ENCODE measurements around the gene NSUN7.

NSUN7 gene

DNA sequence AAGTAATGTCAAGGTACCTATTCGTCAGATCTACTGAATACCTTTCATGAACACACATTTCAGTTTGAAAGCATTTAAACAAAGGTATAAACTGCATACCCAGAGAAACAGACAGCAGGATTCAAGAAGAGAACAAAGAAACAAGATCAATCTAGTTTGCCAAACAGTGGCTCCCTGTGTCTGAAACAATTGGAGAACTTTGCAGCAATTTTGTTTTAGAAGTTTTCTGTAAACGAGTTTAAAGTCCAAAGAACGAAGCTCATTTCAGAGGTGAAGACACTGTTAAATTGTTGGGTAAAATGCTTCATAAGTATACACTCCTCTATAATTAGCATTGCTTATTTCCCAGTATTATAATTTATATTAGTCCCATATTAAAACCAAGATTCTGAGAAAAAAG lies 21.4 kb upstream of the NSUN7 start:
- H3K36me3 ChIP-seq (ENCODE audit: insufficient read depth, low read length): no peaks in the 10 kb centered on the region
- H3K4me1 ChIP-seq (ENCODE audit: insufficient read depth, low read length): peaks cover 5% of the 10 kb centered on the region; the same call in 1 of the 2 replicates
- no peak overlapping the region for H3K9ac ChIP-seq (ENCODE audit: low read depth, low read length)
- no peaks in the 10 kb centered on the region for H3K9me3 ChIP-seq (ENCODE audit: control insufficient read depth, insufficient read depth, low read length)

DNA sequence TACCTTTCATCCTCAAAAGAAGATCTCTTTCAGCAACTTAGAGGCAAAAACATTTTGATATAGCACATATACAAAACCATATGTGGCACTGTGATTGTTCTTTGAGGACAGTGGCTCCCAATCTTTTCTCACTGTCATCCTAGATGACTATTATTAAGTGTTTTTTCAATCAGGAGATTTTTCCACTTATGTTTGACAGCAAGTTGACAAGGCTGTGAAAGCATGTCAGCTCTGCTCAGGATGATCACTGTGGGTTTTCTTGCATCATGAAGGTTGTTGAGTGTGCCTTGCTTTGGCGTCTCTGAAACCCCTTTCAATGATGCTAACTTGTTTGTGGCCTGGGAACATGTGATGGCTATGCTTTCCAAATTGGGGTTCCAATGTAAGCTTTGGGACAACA lies 20.2 kb upstream of the NSUN7 start:
- H3K4me1 ChIP-seq (ENCODE audit: insufficient read depth, low read length): peaks cover 5% of the 10 kb centered on the region; the same call in 1 of the 2 replicates

GRCh38 chr4:40730091-40730679 lies 19.6 kb upstream of the NSUN7 start:
- Histone ChIP-seq H3K36me3 (ENCODE audit: insufficient read depth, low read length) (no peaks in the 10 kb centered on the region), H3K9ac (ENCODE audit: low read depth, low read length) (no peak overlapping the region), H3K4me1 (ENCODE audit: insufficient read depth, low read length) (peaks cover 5% of the 10 kb centered on the region; the same call in 1 of the 2 replicates), H3K9me3 (ENCODE audit: control insufficient read depth, insufficient read depth, low read length) (no peaks in the 10 kb centered on the region)

More for the DNA sequence above, 20.2 kb upstream of the NSUN7 start:
- H3K9me3 ChIP-seq (ENCODE audit: control insufficient read depth, insufficient read depth, low read length): no peaks in the 10 kb centered on the region
- H3K36me3 ChIP-seq (ENCODE audit: insufficient read depth, low read length): no peaks in the 10 kb centered on the region
- no peak overlapping the region for H3K9ac ChIP-seq (ENCODE audit: low read depth, low read length)

- H3K9ac ChIP-seq (ENCODE audit: low read depth, low read length): no peak overlapping the region
- H3K4me1 ChIP-seq (ENCODE audit: insufficient read depth, low read length): peaks cover 5% of the 10 kb centered on the region; the same call in 1 of the 2 replicates
- H3K36me3 ChIP-seq (ENCODE audit: insufficient read depth, low read length): no peaks in the 10 kb centered on the region
- H3K9me3 ChIP-seq (ENCODE audit: control insufficient read depth, insufficient read depth, low read length): no peaks in the 10 kb centered on the region
These were observed 18.4 kb upstream of the NSUN7 start for GRCh38 chr4:40731361-40731760.

DNA sequence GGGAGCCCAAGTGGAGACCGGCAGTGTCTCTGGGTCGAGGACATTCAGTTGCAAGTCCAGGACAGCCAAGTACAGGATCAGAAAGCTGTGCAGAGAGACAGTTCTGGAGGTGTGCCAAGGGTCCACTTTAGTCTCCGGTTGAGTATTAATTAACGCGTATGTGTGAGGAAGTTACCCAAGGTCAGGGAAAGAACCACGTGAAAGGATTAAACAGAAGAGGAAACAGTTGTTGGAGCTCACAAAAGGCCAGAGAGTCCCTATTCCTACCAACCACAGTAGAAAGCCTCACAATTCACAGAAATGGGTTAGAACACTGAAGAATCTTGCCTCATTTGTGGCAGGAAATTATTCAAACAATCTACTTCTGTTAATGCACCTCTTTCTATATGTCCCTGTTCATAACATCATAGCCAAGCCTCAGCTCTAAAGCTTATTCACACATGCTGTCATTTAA lies 17.9 kb upstream of the NSUN7 start:
- Histone ChIP-seq H3K4me1 (ENCODE audit: insufficient read depth, low read length) (peaks cover 5% of the 10 kb centered on the region; the same call in 1 of the 2 replicates), H3K9me3 (ENCODE audit: control insufficient read depth, insufficient read depth, low read length) (no peaks in the 10 kb centered on the region), H3K36me3 (ENCODE audit: insufficient read depth, low read length) (no peaks in the 10 kb centered on the region), H3K9ac (ENCODE audit: low read depth, low read length) (no peak overlapping the region)

- H3K9me3 ChIP-seq (ENCODE audit: control insufficient read depth, insufficient read depth, low read length): no peaks in the 10 kb centered on the region
- peaks cover 5% of the 10 kb centered on the region; the same call in 1 of the 2 replicates for H3K4me1 ChIP-seq (ENCODE audit: insufficient read depth, low read length)
- H3K36me3 ChIP-seq (ENCODE audit: insufficient read depth, low read length): no peaks in the 10 kb centered on the region
- no peak overlapping the region for H3K9ac ChIP-seq (ENCODE audit: low read depth, low read length)
These were observed 16.0 kb upstream of the NSUN7 start for GRCh38 chr4:40733752-40734151.

GRCh38 chr4:40734497-40734896 lies 15.3 kb upstream of the NSUN7 start:
- Histone ChIP-seq H3K9me3 (ENCODE audit: control insufficient read depth, insufficient read depth, low read length) (no peaks in the 10 kb centered on the region), H3K9ac (ENCODE audit: low read depth, low read length) (no peak overlapping the region), H3K4me1 (ENCODE audit: insufficient read depth, low read length) (peaks cover 5% of the 10 kb centered on the region; the same call in 1 of the 2 replicates), H3K36me3 (ENCODE audit: insufficient read depth, low read length) (no peaks in the 10 kb centered on the region)

DNA sequence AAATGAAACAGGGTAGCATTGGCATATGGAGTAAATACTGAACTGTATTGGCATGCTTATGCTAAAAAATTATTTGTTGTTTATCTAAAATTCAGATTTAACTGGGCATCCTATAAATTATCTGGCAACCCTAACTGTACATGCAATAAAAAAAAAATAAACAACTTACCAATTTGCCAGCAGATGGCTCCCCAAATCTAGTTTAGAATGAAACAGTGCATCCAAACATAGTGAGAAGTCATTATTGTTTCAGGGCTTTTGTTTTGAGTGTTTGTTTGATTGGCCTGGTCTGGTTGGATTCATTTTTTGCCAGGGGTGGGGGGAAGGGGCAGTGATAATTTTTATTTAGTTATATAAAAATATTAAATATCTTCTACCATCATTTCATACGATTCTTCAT lies 12.8 kb upstream of the NSUN7 start:
- no peaks in the 10 kb centered on the region for H3K9me3 ChIP-seq (ENCODE audit: control insufficient read depth, insufficient read depth, low read length)
- no peak overlapping the region for H3K9ac ChIP-seq (ENCODE audit: low read depth, low read length)
- H3K36me3 ChIP-seq (ENCODE audit: insufficient read depth, low read length): no peaks in the 10 kb centered on the region
- H3K4me1 ChIP-seq (ENCODE audit: insufficient read depth, low read length): peaks cover 1% of the 10 kb centered on the region; the same call in 1 of the 2 replicates

DNA sequence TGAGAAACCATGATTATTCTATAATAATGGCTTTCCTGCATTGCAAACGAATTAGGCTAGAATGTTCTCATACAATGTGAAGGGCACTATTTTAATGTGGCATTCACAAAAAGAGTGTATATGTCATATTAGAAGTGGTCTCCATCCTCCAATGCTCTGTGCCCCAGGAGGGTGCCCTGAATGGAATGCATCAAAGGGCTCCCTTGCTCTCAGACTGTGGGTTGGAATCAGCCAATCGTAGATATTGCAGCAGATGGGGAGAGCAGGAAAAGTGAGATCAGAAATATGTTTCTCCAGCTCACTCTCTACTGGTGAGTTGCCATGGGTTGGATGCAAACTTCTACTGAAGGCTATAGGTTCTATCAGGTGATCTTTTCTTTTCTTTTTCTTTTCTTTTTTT lies 11.9 kb upstream of the NSUN7 start:
- Histone ChIP-seq H3K4me1 (ENCODE audit: insufficient read depth, low read length) (no peaks in the 10 kb centered on the region), H3K9ac (ENCODE audit: low read depth, low read length) (no peak overlapping the region), H3K36me3 (ENCODE audit: insufficient read depth, low read length) (no peaks in the 10 kb centered on the region), H3K9me3 (ENCODE audit: control insufficient read depth, insufficient read depth, low read length) (no peaks in the 10 kb centered on the region)

DNA sequence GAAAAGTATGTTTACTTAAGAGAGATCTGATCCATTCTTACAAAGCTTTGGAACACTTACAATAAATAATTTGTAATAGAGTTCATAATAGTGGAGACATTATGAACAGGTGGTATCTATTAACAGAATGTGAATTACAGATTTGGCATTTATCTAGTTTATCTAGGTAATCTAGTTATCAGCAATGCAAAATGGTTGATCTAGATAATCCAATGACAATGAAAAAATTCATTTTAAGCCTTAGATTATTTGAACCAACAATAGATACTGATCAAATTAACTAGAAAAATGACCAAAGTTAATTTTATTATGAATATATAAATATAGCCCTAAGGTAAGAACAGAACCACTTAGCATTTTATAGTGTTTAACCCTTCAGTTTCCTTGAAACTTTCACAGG lies 10.4 kb upstream of the NSUN7 start:
- H3K9ac ChIP-seq (ENCODE audit: low read depth, low read length): no peak overlapping the region
- no peaks in the 10 kb centered on the region for H3K36me3 ChIP-seq (ENCODE audit: insufficient read depth, low read length)
- H3K4me1 ChIP-seq (ENCODE audit: insufficient read depth, low read length): no peaks in the 10 kb centered on the region
- H3K9me3 ChIP-seq (ENCODE audit: control insufficient read depth, insufficient read depth, low read length): no peaks in the 10 kb centered on the region

- no peaks in the 10 kb centered on the region for H3K9me3 ChIP-seq (ENCODE audit: control insufficient read depth, insufficient read depth, low read length)
These were observed 5.5 kb upstream of the NSUN7 start for GRCh38 chr4:40744218-40744617.

DNA sequence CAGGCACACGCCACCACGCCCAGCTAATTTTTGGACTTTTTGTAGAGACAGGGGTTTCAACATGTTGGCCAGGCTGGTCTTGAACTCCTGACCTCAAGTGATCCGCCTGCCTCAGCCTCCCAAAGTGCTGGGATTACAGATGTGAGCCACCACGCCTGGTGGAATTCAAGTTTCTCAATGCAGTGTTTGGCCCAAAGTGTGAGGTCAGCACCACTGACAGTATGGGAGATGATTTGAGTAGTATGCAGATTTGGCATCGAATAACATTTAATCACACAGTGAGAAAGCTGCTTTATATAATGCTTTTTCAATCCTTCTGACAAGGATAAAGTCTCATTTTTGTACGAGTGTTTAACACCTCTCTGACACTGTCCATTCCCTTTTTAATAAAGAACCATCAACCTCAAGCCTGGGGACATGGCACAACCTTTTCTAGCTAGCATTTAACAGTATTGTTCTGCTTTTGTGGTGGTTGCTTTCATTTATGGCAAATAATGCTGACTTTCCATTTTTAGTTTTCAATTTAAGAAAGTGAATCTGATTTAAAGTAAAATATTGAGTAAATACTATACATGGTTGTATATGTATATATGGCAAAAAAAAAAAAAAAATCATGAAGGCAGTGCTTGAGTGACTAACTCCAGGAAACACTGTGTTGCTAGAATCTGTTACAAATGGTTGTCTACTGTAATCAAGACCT lies 4.3 kb upstream of the NSUN7 start:
- H3K9ac ChIP-seq (ENCODE audit: low read depth, low read length): no peak overlapping the region
- no peaks in the 10 kb centered on the region for H3K36me3 ChIP-seq (ENCODE audit: insufficient read depth, low read length)
- H3K4me1 ChIP-seq (ENCODE audit: insufficient read depth, low read length): no peaks in the 10 kb centered on the region; the same call in 1 of the 2 replicates
- no peaks in the 10 kb centered on the region for H3K9me3 ChIP-seq (ENCODE audit: control insufficient read depth, insufficient read depth, low read length)

More at GRCh38 chr4:40744218-40744617, 5.5 kb upstream of the NSUN7 start:
- no peaks in the 10 kb centered on the region for H3K36me3 ChIP-seq (ENCODE audit: insufficient read depth, low read length)
- H3K4me1 ChIP-seq (ENCODE audit: insufficient read depth, low read length): no peaks in the 10 kb centered on the region; the same call in 1 of the 2 replicates
- no peak overlapping the region for H3K9ac ChIP-seq (ENCODE audit: low read depth, low read length)

GRCh38 chr4:40747207-40747835 lies 2.4 kb upstream of the NSUN7 start:
- Histone ChIP-seq H3K4me1 (ENCODE audit: insufficient read depth, low read length) (peaks cover 7% of the 10 kb centered on the region), H3K9ac (ENCODE audit: low read depth, low read length) (no peak overlapping the region), H3K9me3 (ENCODE audit: control insufficient read depth, insufficient read depth, low read length) (no peaks in the 10 kb centered on the region), H3K36me3 (ENCODE audit: insufficient read depth, low read length) (no peaks in the 10 kb centered on the region; the same call in 1 of the 2 replicates)

GRCh38 chr4:40750461-40751258 lies 905 bp downstream of the NSUN7 start:
- Histone ChIP-seq H3K9ac (ENCODE audit: low read depth, low read length) (peak overlapping the region; percentile 79), H3K9me3 (ENCODE audit: control insufficient read depth, insufficient read depth, low read length) (0 out of 2 replicates have a peak, but pooled peaks cover 3% of the 10 kb centered on the region), H3K36me3 (ENCODE audit: insufficient read depth, low read length) (peaks cover 2% of the 10 kb centered on the region), H3K4me1 (ENCODE audit: insufficient read depth, low read length) (peaks cover 7% of the 10 kb centered on the region)
